Measurements from ENCODE around the gene GADD45G.

The GADD45G gene

DNA sequence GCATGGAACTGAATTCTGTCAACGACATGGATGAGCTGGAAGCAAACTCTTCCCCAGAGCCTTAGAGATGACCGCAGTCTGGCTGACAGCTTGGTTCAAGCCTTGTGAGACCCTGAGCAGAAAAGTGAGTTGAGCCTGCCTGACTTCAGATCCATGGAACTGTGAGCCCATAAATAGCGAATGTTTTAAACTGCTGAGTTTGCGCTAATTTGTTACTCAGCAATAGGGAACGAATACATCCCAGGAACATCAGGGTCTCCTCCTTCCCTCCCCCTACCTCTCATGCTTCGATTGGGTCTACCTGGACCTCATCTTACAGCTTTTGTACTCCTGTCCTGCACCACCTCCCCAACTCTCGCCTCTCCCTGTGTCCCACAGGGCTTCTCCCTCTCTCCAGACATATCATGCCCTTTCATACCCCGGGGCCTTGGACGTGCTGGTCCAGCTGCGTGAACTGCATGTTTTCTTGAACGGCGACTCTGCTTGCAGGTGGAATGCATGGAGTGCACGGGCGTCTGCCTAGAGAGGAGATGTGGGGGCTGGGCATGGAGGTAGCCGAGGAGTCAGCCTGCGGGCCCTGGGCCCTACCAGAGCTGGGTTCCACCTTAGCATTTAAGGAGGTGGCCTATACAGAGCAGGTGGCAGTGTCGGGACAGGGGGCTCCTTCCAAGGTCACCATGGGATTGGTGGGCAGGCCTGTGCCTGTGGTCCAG lies 7.9 kb downstream of the GADD45G start:
- no peak for TF ChIP-seq ZFX (IDR thresholded peaks at IDR 0.05; ENCODE audit: borderline replicate concordance)
- TF ChIP-seq, protein P1, sequence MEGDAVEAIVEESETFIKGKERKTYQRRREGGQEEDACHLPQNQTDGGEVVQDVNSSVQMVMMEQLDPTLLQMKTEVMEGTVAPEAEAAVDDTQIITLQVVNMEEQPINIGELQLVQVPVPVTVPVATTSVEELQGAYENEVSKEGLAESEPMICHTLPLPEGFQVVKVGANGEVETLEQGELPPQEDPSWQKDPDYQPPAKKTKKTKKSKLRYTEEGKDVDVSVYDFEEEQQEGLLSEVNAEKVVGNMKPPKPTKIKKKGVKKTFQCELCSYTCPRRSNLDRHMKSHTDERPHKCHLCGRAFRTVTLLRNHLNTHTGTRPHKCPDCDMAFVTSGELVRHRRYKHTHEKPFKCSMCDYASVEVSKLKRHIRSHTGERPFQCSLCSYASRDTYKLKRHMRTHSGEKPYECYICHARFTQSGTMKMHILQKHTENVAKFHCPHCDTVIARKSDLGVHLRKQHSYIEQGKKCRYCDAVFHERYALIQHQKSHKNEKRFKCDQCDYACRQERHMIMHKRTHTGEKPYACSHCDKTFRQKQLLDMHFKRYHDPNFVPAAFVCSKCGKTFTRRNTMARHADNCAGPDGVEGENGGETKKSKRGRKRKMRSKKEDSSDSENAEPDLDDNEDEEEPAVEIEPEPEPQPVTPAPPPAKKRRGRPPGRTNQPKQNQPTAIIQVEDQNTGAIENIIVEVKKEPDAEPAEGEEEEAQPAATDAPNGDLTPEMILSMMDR (IDR thresholded peaks at IDR 0.05): no peak
- no peak overlapping the region for H3K27ac ChIP-seq

DNA sequence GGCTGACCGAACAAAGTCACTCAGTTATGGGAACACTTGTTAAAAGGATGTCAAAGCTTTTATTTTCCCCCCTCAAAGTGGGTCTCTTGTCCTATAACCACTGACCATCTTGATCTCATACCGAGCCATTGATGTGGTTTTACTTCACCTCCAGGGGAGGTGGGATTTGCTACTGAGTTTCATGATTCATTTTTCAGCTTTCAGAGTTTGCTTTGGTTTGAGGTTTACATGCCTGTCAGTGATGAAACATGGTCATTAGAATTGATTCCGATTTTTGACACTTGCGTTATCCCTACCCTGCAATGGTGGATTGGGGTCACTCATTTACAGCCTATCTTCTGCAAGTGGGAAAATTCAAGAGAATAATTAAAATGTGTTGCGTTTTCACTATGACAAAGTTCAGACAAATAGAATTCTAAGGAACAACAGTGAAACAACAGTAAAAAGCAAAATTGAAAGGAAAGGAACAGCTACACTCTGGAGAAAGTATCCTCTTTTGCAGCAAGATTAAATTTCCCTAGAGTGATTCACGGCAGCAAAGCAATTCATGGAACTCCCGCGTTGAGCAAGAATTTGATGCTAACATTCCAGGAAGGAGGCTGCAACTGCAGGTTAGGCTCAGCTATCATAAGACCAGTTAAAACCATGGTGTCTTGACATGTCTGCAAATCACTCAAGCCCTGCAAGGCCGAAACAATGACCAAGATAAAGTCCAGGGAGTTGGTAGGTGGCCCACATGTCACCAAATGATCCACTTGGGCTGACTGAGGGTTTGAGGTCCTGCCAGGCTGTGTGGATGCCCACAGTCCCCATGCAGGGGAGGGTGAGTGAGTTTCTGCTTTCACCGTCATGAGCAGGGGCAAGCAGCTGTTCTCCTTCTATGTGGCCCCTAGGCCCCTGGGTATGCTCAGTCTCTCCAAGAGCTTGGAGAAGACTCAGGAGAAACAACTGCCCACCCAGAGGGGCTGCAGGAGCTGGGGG lies 9.4 kb downstream of the GADD45G start:
- no peak for TF ChIP-seq ZFX (IDR thresholded peaks at IDR 0.05; ENCODE audit: borderline replicate concordance)
- TF ChIP-seq, protein P1 (IDR thresholded peaks at IDR 0.05): no peak
- H3K27ac ChIP-seq: no peak overlapping the region

DNA sequence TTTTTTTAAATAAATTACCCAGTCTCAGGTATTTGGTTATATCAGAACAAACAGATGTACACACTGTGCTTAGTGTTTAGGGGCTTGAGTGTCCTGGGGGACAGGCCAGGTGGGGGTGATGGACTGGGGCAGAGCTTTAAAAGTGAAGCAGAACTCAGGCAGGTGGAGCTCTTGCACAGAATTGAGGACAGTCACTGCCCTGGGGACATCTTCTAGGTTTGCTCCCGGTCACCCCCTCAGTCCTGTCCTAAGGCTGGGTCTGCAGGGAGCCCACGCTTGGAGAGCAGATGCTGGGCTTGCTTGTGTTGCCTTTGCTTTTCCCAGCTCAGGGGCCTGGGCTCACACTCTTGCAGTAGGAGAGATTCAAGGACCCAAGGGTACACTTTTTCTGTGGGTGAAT lies 10.8 kb downstream of the GADD45G start:
- no peak overlapping the region for H3K27ac ChIP-seq
- no peak for TF ChIP-seq ZFX (IDR thresholded peaks at IDR 0.05; ENCODE audit: borderline replicate concordance)
- TF ChIP-seq, protein P1 (IDR thresholded peaks at IDR 0.05): no peak

DNA sequence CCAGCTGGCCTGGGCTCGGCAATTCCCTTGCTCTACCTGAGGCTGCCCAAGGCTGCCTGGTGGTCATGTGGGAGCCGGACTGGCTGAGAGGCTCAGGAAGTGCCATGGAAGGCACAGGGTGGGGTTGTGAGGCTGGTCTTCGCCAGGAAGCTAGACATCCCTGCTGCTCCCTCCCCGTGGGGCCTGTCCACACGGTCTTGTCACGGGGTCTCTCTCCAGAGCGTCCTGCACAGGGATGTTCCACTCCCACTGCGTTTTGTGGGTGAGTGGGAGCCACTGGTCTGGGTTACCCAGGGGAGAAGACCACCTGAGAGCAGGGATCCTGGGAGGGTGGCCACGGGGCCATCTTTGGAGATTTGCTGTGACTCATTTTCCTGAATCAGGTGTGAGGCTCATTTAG lies 11.6 kb downstream of the GADD45G start:
- TF ChIP-seq ZFX (IDR thresholded peaks at IDR 0.05; ENCODE audit: borderline replicate concordance): no peak
- TF ChIP-seq, protein P1 (IDR thresholded peaks at IDR 0.05): no peak
- H3K27ac ChIP-seq: no peak overlapping the region

DNA sequence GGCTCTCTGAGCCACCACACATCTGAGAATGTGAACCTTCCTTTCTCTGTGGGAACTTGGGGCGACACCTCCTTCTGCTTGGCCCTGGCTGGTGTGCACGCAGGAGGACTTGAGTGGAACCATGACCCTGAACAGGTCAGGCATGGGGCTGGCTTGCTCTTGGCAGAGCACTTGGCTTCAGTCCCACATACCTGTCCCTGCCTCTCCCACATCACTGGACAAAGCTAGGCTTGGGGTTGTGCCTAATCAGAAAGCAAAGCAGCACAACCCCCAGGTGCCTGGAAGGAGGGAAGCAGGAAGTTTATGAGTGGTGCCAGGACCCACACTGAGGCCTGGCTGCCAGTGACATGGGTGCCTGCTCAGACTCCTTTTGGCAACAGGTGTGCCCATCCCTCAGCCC lies 13.2 kb downstream of the GADD45G start:
- no peak overlapping the region for H3K27ac ChIP-seq
- no peak for TF ChIP-seq ZFX (IDR thresholded peaks at IDR 0.05; ENCODE audit: borderline replicate concordance)
- TF ChIP-seq, protein P1 (IDR thresholded peaks at IDR 0.05): no peak

DNA sequence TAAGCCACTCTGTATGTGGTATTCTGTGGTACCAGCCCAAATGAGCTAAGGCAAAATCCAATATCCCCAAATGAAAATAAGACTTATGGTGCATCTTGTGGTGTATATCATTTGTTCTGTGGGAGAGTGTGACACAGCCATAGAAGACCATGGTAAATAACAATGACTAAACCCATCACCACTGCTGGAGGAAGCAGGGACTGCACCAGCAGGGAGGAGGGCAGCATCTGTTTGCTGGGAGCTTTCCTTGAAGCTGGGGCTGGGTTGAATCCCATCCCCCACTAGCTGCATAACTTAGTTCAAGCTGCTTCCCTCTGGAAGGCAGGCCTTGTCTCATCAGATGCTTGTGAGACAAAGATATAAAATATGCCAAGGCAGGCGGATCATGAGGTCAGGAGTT lies 14.2 kb downstream of the GADD45G start:
- no peak overlapping the region for H3K27ac ChIP-seq
- TF ChIP-seq, protein P1 (IDR thresholded peaks at IDR 0.05): no peak
- no peak for TF ChIP-seq ZFX (IDR thresholded peaks at IDR 0.05; ENCODE audit: borderline replicate concordance)
